Measurements from ENCODE around the gene CFAP46.

Gene CFAP46

GRCh38 chr10:132859084-132859855 lies 83.1 kb downstream of the CFAP46 start:
- Histone ChIP-seq H4K20me1 (ENCODE audit: insufficient read depth, low read length, poor library complexity, severe bottlenecking) (no peaks in the 10 kb centered on the region), H3K27me3 (ENCODE audit: insufficient read depth, low read length, poor library complexity, severe bottlenecking) (no peaks in the 10 kb centered on the region)

GRCh38 chr10:132858121-132859081 lies 84.0 kb downstream of the CFAP46 start:
- Histone ChIP-seq H3F3A (ENCODE audit: low read depth) (no peaks in the 10 kb centered on the region), H3K9me2 (replicated peaks; ENCODE audit: low read depth, low read length) (no peaks in the 10 kb centered on the region), H2AFZ (ENCODE audit: low read length) (no peak overlapping the region), H3K4me1 (ENCODE audit: insufficient read depth, low read length, poor library complexity, severe bottlenecking) (peaks cover 7% of the 10 kb centered on the region), H3K27me3 (ENCODE audit: insufficient read depth, low read length, poor library complexity, severe bottlenecking) (no peaks in the 10 kb centered on the region), H3K4me3 (ENCODE audit: low read length, poor library complexity, severe bottlenecking) (no peak overlapping the region), H3K36me3 (ENCODE audit: insufficient read depth, low read length) (no peaks in the 10 kb centered on the region), H3K9me3 (ENCODE audit: insufficient read depth, low read depth, low read length) (no peaks in the 10 kb centered on the region; the same call in 1 of the 2 replicates), H4K20me1 (ENCODE audit: insufficient read depth, low read length, poor library complexity, severe bottlenecking) (no peaks in the 10 kb centered on the region), H3K9ac (ENCODE audit: low read depth, low read length, poor library complexity, severe bottlenecking) (no peak overlapping the region), H3K79me2 (ENCODE audit: insufficient read depth, low read length) (no peaks in the 10 kb centered on the region), H3K4me2 (ENCODE audit: low read depth, low read length, poor library complexity, severe bottlenecking) (no peak overlapping the region)
- TF ChIP-seq EZH2phosphoT487 (IDR thresholded peaks at IDR 0.05; ENCODE audit: borderline replicate concordance), result no peak
- TF ChIP-seq CTCF (conservative IDR thresholded peaks at IDR 0.05; ENCODE audit: low read length), result no peak

More at GRCh38 chr10:132859084-132859855, 83.1 kb downstream of the CFAP46 start:
- H2AFZ ChIP-seq (ENCODE audit: low read length), result no peak overlapping the region
- H3K9me3 ChIP-seq (ENCODE audit: insufficient read depth, low read depth, low read length), result no peaks in the 10 kb centered on the region; the same call in 1 of the 2 replicates
- no peak overlapping the region for H3K4me3 ChIP-seq (ENCODE audit: low read length, poor library complexity, severe bottlenecking)
- H3K36me3 ChIP-seq (ENCODE audit: insufficient read depth, low read length), result no peaks in the 10 kb centered on the region
- peaks cover 7% of the 10 kb centered on the region for H3K4me1 ChIP-seq (ENCODE audit: insufficient read depth, low read length, poor library complexity, severe bottlenecking)
- no peak overlapping the region for H3K4me2 ChIP-seq (ENCODE audit: low read depth, low read length, poor library complexity, severe bottlenecking)
- H3K9ac ChIP-seq (ENCODE audit: low read depth, low read length, poor library complexity, severe bottlenecking), result no peak overlapping the region
- H3K9me2 ChIP-seq (replicated peaks; ENCODE audit: low read depth, low read length), result no peaks in the 10 kb centered on the region
- no peaks in the 10 kb centered on the region for H3F3A ChIP-seq (ENCODE audit: low read depth)
- TF ChIP-seq CTCF (conservative IDR thresholded peaks at IDR 0.05; ENCODE audit: low read length) (no peak), EZH2phosphoT487 (IDR thresholded peaks at IDR 0.05; ENCODE audit: borderline replicate concordance) (no peak)
- H3K79me2 ChIP-seq (ENCODE audit: insufficient read depth, low read length), result no peaks in the 10 kb centered on the region

DNA sequence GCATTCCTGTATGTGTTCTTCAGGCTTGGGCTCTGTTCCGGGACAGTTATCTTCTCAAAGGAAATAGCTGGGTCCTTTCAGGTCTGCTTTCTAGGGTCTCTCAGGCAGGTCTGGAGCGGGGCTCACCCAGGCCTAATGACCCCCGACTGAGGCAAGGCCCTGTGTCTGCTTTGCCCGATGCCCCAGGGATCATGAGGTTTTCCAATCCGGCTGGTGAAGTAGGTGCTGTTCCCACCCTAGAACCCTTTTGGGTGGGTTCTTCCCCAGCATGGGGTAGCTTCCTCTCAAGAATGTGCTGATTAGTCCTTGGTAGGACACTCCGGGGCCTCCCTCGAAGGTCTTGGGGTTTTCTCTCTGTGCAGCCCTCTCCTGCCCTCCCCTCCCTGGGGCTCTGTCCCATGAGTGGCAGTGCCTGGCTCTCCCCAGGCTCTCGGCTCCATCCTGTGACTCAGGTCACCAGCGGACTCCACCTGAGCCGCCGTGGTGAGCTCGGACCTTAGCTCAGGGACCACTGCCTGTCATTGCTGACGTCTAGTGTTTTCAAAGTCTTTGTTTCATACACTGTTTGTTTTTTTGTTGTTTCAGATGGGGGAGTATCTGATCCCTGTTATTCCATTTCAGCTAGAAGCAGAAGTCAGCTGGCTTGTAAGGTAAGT lies 85.4 kb downstream of the CFAP46 start:
- Histone ChIP-seq H3K4me1 (ENCODE audit: insufficient read depth, low read length, poor library complexity, severe bottlenecking) (no peaks in the 10 kb centered on the region), H3K9ac (ENCODE audit: low read depth, low read length, poor library complexity, severe bottlenecking) (no peak overlapping the region), H3K4me2 (ENCODE audit: low read depth, low read length, poor library complexity, severe bottlenecking) (no peak overlapping the region), H3K36me3 (ENCODE audit: insufficient read depth, low read length) (no peaks in the 10 kb centered on the region), H3K79me2 (ENCODE audit: insufficient read depth, low read length) (no peaks in the 10 kb centered on the region), H3K9me3 (ENCODE audit: insufficient read depth, low read depth, low read length) (no peaks in the 10 kb centered on the region; the same call in 1 of the 2 replicates), H3K9me2 (replicated peaks; ENCODE audit: low read depth, low read length) (no peaks in the 10 kb centered on the region), H3K4me3 (ENCODE audit: low read length, poor library complexity, severe bottlenecking) (no peak overlapping the region), H3K27me3 (ENCODE audit: insufficient read depth, low read length, poor library complexity, severe bottlenecking) (no peaks in the 10 kb centered on the region), H2AFZ (ENCODE audit: low read length) (no peak overlapping the region), H4K20me1 (ENCODE audit: insufficient read depth, low read length, poor library complexity, severe bottlenecking) (no peaks in the 10 kb centered on the region), H3F3A (ENCODE audit: low read depth) (no peaks in the 10 kb centered on the region)
- TF ChIP-seq CTCF (conservative IDR thresholded peaks at IDR 0.05; ENCODE audit: low read length) (no peak), EZH2phosphoT487 (IDR thresholded peaks at IDR 0.05; ENCODE audit: borderline replicate concordance) (no peak)
